ENCODE measurements around the gene RFXANK. TPM values are rescaled to one million over a fixed set of nuclear protein-coding genes. Genes with fewer than 3 reads are reported as not detected.

RFXANK gene
- polyA plus RNA-seq, 1 donor from 2014 or later: 40.0 TPM

- TF ChIP-seq, protein P1, sequence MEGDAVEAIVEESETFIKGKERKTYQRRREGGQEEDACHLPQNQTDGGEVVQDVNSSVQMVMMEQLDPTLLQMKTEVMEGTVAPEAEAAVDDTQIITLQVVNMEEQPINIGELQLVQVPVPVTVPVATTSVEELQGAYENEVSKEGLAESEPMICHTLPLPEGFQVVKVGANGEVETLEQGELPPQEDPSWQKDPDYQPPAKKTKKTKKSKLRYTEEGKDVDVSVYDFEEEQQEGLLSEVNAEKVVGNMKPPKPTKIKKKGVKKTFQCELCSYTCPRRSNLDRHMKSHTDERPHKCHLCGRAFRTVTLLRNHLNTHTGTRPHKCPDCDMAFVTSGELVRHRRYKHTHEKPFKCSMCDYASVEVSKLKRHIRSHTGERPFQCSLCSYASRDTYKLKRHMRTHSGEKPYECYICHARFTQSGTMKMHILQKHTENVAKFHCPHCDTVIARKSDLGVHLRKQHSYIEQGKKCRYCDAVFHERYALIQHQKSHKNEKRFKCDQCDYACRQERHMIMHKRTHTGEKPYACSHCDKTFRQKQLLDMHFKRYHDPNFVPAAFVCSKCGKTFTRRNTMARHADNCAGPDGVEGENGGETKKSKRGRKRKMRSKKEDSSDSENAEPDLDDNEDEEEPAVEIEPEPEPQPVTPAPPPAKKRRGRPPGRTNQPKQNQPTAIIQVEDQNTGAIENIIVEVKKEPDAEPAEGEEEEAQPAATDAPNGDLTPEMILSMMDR (IDR thresholded peaks at IDR 0.05; ENCODE audit: poor library complexity, severe bottlenecking): no peak
- TF ChIP-seq TAF1 (IDR thresholded peaks at IDR 0.05; ENCODE audit: low read depth) (no peak), RAD21 (conservative IDR thresholded peaks at IDR 0.05) (no peak), POLR2AphosphoS5 (IDR thresholded peaks at IDR 0.05) (peak; percentile 33), EZH2 (IDR thresholded peaks at IDR 0.05; ENCODE audit: borderline replicate concordance, insufficient read depth, low read length, poor library complexity, severe bottlenecking) (no peak), SMC3 (conservative IDR thresholded peaks at IDR 0.05; ENCODE audit: poor library complexity) (no peak), MXI1 (conservative IDR thresholded peaks at IDR 0.05; ENCODE audit: poor library complexity, severe bottlenecking) (peak; percentile 28), EP300 (conservative IDR thresholded peaks at IDR 0.05; ENCODE audit: poor library complexity, severe bottlenecking) (no peak), REST (IDR thresholded peaks at IDR 0.05; ENCODE audit: borderline replicate concordance) (no peak)
- Histone ChIP-seq H3K9me2 (ENCODE audit: insufficient read depth, low read length) (no peaks in the 10 kb centered on the region), H2AFZ (ENCODE audit: low read depth, low read length) (peak overlapping the region; percentile 21), H3K4me3 (ENCODE audit: low read length) (peak overlapping the region; percentile 98), H3K9me3 (ENCODE audit: low read length) (no peaks in the 10 kb centered on the region), H3F3A (ENCODE audit: insufficient read depth, low read length, poor library complexity, severe bottlenecking) (no peaks in the 10 kb centered on the region), H3K9ac (ENCODE audit: low read length) (peak overlapping the region; percentile 96), H3K27me3 (ENCODE audit: insufficient read depth, low read depth, low read length) (no peaks in the 10 kb centered on the region), H3K79me2 (replicated peaks; ENCODE audit: insufficient read depth, low read length) (peaks cover 42% of the 10 kb centered on the region), H4K20me1 (ENCODE audit: insufficient read depth) (no peaks in the 10 kb centered on the region), H3K27ac (ENCODE audit: low read length) (peak overlapping the region; percentile 88), H3K4me2 (ENCODE audit: low read length) (peak overlapping the region; percentile 98), H3K36me3 (ENCODE audit: insufficient read depth, low read length) (no peaks in the 10 kb centered on the region)
Observed at GRCh38 chr19:19212916-19213315, 20.9 kb downstream of the RFXANK start.

- H3K79me2 ChIP-seq (replicated peaks; ENCODE audit: insufficient read depth, low read length): peaks cover 42% of the 10 kb centered on the region
- H3K4me2 ChIP-seq (ENCODE audit: low read length): peak overlapping the region; percentile 98
- H3K36me3 ChIP-seq (ENCODE audit: insufficient read depth, low read length): no peaks in the 10 kb centered on the region
- peak overlapping the region; percentile 98 for H3K4me3 ChIP-seq (ENCODE audit: low read length)
- no peaks in the 10 kb centered on the region for H4K20me1 ChIP-seq (ENCODE audit: insufficient read depth)
- H3K9me3 ChIP-seq (ENCODE audit: low read length): no peaks in the 10 kb centered on the region
- peak overlapping the region; percentile 88 for H3K27ac ChIP-seq (ENCODE audit: low read length)
- no peaks in the 10 kb centered on the region for H3K9me2 ChIP-seq (ENCODE audit: insufficient read depth, low read length)
- no peak for TF ChIP-seq EP300 (conservative IDR thresholded peaks at IDR 0.05; ENCODE audit: poor library complexity, severe bottlenecking)
- no peak for TF ChIP-seq REST (IDR thresholded peaks at IDR 0.05; ENCODE audit: borderline replicate concordance)
- TF ChIP-seq, protein P1 (IDR thresholded peaks at IDR 0.05; ENCODE audit: poor library complexity, severe bottlenecking): no peak
- peak; percentile 52 for TF ChIP-seq MXI1 (conservative IDR thresholded peaks at IDR 0.05; ENCODE audit: poor library complexity, severe bottlenecking)
- TF ChIP-seq SMC3 (conservative IDR thresholded peaks at IDR 0.05; ENCODE audit: poor library complexity): no peak
- no peak for TF ChIP-seq EZH2 (IDR thresholded peaks at IDR 0.05; ENCODE audit: borderline replicate concordance, insufficient read depth, low read length, poor library complexity, severe bottlenecking)
- TF ChIP-seq POLR2AphosphoS5 (IDR thresholded peaks at IDR 0.05): no peak
- H3F3A ChIP-seq (ENCODE audit: insufficient read depth, low read length, poor library complexity, severe bottlenecking): no peaks in the 10 kb centered on the region
- peak overlapping the region; percentile 21 for H2AFZ ChIP-seq (ENCODE audit: low read depth, low read length)
- peak overlapping the region; percentile 96 for H3K9ac ChIP-seq (ENCODE audit: low read length)
- H3K27me3 ChIP-seq (ENCODE audit: insufficient read depth, low read depth, low read length): no peaks in the 10 kb centered on the region
Observed at GRCh38 chr19:19213426-19214158, 21.5 kb downstream of the RFXANK start.
